Measurements from ENCODE around the gene ASTN2. TPM values are rescaled to one million over a fixed set of nuclear protein-coding genes. Genes with fewer than 3 reads are reported as not detected.
A peak's percentile ranks its signal among the peaks of the same experiment; 100 is the strongest.

Gene ASTN2
- polyA plus RNA-seq, 1 donor from 2014 or later, result 6.8 TPM

GRCh38 chr9:117088140-117088539 is 326.7 kb downstream of the ASTN2 start:
- Histone ChIP-seq H3K4me2 (ENCODE audit: low read length) (no peak overlapping the region), H3F3A (ENCODE audit: insufficient read depth, low read length, poor library complexity, severe bottlenecking) (no peaks in the 10 kb centered on the region), H3K4me3 (ENCODE audit: low read length) (no peak overlapping the region), H3K27me3 (ENCODE audit: insufficient read depth, low read depth, low read length) (no peaks in the 10 kb centered on the region), H3K79me2 (replicated peaks; ENCODE audit: insufficient read depth, low read length) (no peaks in the 10 kb centered on the region), H3K36me3 (ENCODE audit: insufficient read depth, low read length) (no peaks in the 10 kb centered on the region), H2AFZ (ENCODE audit: low read depth, low read length) (no peak overlapping the region), H4K20me1 (ENCODE audit: insufficient read depth) (no peaks in the 10 kb centered on the region), H3K9ac (ENCODE audit: low read length) (no peak overlapping the region), H3K9me2 (ENCODE audit: insufficient read depth, low read length) (no peaks in the 10 kb centered on the region), H3K9me3 (ENCODE audit: low read length) (no peaks in the 10 kb centered on the region), H3K27ac (ENCODE audit: low read length) (no peak overlapping the region)
- TF ChIP-seq MXI1 (conservative IDR thresholded peaks at IDR 0.05; ENCODE audit: poor library complexity, severe bottlenecking) (no peak), POLR2AphosphoS5 (IDR thresholded peaks at IDR 0.05) (no peak), TAF1 (IDR thresholded peaks at IDR 0.05; ENCODE audit: low read depth) (no peak), EZH2 (IDR thresholded peaks at IDR 0.05; ENCODE audit: borderline replicate concordance, insufficient read depth, low read length, poor library complexity, severe bottlenecking) (no peak), REST (IDR thresholded peaks at IDR 0.05; ENCODE audit: borderline replicate concordance) (no peak), CTCF (IDR thresholded peaks at IDR 0.05; ENCODE audit: poor library complexity, severe bottlenecking) (no peak), SMC3 (conservative IDR thresholded peaks at IDR 0.05; ENCODE audit: poor library complexity) (no peak), EP300 (conservative IDR thresholded peaks at IDR 0.05; ENCODE audit: poor library complexity, severe bottlenecking) (no peak), RAD21 (conservative IDR thresholded peaks at IDR 0.05) (no peak)

GRCh38 chr9:117084221-117084620 is 330.6 kb downstream of the ASTN2 start:
- Histone ChIP-seq H3K9me3 (ENCODE audit: low read length) (no peaks in the 10 kb centered on the region), H4K20me1 (ENCODE audit: insufficient read depth) (no peaks in the 10 kb centered on the region), H3K9ac (ENCODE audit: low read length) (peak overlapping the region; percentile 25), H3K27ac (ENCODE audit: low read length) (no peak overlapping the region), H3K36me3 (ENCODE audit: insufficient read depth, low read length) (no peaks in the 10 kb centered on the region), H3K9me2 (ENCODE audit: insufficient read depth, low read length) (no peaks in the 10 kb centered on the region), H3K27me3 (ENCODE audit: insufficient read depth, low read depth, low read length) (no peaks in the 10 kb centered on the region), H3K4me3 (ENCODE audit: low read length) (peak overlapping the region; percentile 52), H2AFZ (ENCODE audit: low read depth, low read length) (no peak overlapping the region), H3K4me2 (ENCODE audit: low read length) (peak overlapping the region; percentile 19), H3K79me2 (replicated peaks; ENCODE audit: insufficient read depth, low read length) (no peaks in the 10 kb centered on the region), H3F3A (ENCODE audit: insufficient read depth, low read length, poor library complexity, severe bottlenecking) (no peaks in the 10 kb centered on the region)
- no peak for TF ChIP-seq TAF1 (IDR thresholded peaks at IDR 0.05; ENCODE audit: low read depth)
- no peak for TF ChIP-seq EZH2 (IDR thresholded peaks at IDR 0.05; ENCODE audit: borderline replicate concordance, insufficient read depth, low read length, poor library complexity, severe bottlenecking)
- TF ChIP-seq CTCF (IDR thresholded peaks at IDR 0.05; ENCODE audit: poor library complexity, severe bottlenecking), result no peak
- TF ChIP-seq MXI1 (conservative IDR thresholded peaks at IDR 0.05; ENCODE audit: poor library complexity, severe bottlenecking), result no peak
- no peak for TF ChIP-seq EP300 (conservative IDR thresholded peaks at IDR 0.05; ENCODE audit: poor library complexity, severe bottlenecking)
- no peak for TF ChIP-seq SMC3 (conservative IDR thresholded peaks at IDR 0.05; ENCODE audit: poor library complexity)
- TF ChIP-seq RAD21 (conservative IDR thresholded peaks at IDR 0.05), result no peak
- TF ChIP-seq REST (IDR thresholded peaks at IDR 0.05; ENCODE audit: borderline replicate concordance), result no peak
- no peak for TF ChIP-seq POLR2AphosphoS5 (IDR thresholded peaks at IDR 0.05)
